ENCODE data around the gene FCN2.
A peak's percentile ranks its signal among the peaks of the same experiment; 100 is the strongest.
"Not testable (repeated sequence)": the region's sequence is repeated elsewhere in the genome, so short reads cannot be mapped to it uniquely, and the experiment has no call there.

FCN2 gene

DNA sequence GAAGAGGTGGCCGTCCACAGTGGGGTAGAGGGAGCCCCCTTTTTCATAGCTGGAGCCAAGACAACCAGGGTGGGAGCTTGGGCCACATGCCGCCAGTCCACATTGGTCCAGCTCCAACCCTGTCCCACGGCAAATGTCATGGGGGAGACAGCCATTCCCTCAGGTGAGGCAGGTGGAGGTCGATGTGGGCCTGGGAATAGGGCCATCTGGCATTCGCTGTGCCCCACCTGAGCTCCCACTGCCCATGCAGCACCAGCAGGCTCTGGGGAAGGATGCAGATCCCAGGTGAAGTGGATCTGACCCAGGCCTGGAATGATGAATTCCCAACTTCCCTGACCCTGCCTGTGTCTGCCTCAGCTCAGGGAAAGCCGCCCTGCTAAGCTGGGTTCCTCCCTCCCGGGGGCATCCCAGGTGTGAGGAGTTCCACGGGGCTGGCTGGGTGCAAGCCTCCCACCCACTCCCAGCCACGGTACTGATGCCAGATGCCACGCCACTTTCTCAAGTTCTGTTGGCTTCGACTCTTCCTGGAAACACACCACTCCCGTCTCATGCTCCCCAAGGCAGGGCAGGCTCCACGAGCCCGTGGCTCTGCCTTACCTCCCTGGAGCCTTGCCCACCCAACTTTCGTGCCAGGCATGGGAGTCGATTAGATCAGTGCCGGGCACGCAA is 25.2 kb upstream of the FCN2 start:
- no peaks in the 10 kb centered on the region for H3K36me3 Mint-ChIP-seq (ENCODE audit: low read depth)
- peaks cover 4% of the 10 kb centered on the region for H3K9me3 Mint-ChIP-seq
- no peaks in the 10 kb centered on the region for H3K27me3 Mint-ChIP-seq (ENCODE audit: low read depth)
- H3K4me3 Mint-ChIP-seq = no peak overlapping the region
- peaks cover 8% of the 10 kb centered on the region for H3K4me1 Mint-ChIP-seq (ENCODE audit: low read depth)
- H3K27ac Mint-ChIP-seq = no peak overlapping the region

DNA sequence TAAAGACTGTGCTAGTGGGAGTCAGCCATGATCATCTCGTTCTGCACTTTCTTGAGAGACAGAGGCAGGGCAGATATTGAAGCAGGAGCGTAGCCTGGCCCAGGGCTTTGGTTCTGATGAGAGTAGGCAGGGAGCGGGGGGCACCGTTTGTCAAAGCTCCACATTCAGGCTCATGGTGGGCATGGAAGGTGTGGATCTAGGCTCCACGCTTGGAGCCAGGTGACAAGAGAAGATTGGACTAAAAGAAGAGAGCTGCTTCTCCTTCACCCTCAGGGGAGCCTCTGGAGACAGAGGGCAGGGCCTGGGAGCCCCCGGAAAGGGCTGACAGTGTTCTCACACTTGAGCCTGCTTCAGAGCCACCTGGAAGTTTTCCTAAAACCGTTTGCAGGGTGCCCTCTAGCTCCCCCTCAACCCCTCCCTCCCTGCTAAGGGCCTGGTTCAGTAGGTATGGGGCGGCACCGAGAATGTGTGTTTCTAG is 24.7 kb upstream of the FCN2 start:
- no peaks in the 10 kb centered on the region for H3K36me3 Mint-ChIP-seq (ENCODE audit: low read depth)
- no peaks in the 10 kb centered on the region for H3K27me3 Mint-ChIP-seq (ENCODE audit: low read depth)
- no peak overlapping the region for H3K27ac Mint-ChIP-seq
- peaks cover 8% of the 10 kb centered on the region for H3K4me1 Mint-ChIP-seq (ENCODE audit: low read depth)
- no peak overlapping the region for H3K4me3 Mint-ChIP-seq
- peaks cover 4% of the 10 kb centered on the region for H3K9me3 Mint-ChIP-seq

DNA sequence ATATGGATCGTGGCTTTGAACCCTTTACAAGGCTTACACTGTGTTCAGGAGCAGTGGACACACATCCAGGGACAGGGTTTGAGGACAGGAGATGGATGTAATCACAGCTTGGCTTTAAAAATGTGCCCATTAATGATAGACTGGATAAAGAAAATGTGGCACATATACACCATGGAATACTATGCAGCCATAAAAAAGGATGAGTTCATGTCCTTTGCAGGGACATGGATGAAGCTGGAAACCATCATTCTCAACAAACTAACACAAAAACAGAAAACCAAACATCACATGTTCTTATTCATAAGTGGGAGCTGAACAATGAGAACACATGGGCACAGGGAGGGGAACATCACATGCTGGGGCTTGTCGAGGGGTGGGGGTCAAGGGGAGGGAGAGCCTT is 23.2 kb upstream of the FCN2 start:
- H3K27ac Mint-ChIP-seq; H3K4me1 Mint-ChIP-seq (ENCODE audit: low read depth); H3K27me3 Mint-ChIP-seq (ENCODE audit: low read depth); H3K9me3 Mint-ChIP-seq; H3K36me3 Mint-ChIP-seq (ENCODE audit: low read depth); H3K4me3 Mint-ChIP-seq: not testable (repeated sequence)

DNA sequence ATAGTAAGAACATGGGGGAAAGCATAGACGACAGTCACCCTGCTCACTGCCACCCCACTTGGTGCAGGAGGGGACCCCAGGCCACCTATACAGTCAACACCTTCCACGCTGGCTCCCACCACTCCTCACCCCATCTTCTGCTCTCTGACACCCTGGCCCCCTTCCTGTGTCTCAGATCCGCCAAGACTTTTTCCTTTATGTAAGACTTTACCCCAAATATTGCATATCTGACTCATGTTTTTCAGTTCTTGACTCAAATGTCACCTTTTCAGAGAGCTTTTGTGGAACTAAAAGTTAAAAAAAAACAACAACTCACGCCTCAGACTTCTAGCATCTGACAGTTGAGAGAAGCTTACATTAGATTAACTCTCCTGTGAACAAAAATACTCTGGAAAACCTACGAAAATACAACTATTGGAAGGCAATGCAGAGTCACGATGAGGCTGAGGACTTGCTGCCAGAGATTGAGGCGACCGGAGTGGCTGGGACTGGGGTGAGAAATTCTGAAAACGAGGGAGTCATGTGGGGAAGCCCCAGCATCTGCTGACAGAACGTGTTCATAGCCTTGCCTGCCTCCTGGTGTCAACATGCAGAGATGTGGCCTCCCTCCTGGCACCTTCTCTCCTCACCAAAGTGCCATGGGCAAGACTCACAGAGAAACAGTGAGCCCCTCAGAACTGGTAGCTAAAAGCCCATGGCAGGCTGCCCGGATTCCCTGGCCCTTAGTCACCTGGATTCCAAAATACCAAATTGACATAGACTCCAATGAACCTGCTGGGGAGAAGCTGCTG is 22.4 kb upstream of the FCN2 start:
- H3K27me3 Mint-ChIP-seq (ENCODE audit: low read depth) = no peaks in the 10 kb centered on the region
- H3K36me3 Mint-ChIP-seq (ENCODE audit: low read depth) = no peaks in the 10 kb centered on the region
- peaks cover 8% of the 10 kb centered on the region for H3K4me1 Mint-ChIP-seq (ENCODE audit: low read depth)
- H3K27ac Mint-ChIP-seq = peak overlapping the region; percentile 31
- H3K9me3 Mint-ChIP-seq = peaks cover 4% of the 10 kb centered on the region
- H3K4me3 Mint-ChIP-seq = no peak overlapping the region

DNA sequence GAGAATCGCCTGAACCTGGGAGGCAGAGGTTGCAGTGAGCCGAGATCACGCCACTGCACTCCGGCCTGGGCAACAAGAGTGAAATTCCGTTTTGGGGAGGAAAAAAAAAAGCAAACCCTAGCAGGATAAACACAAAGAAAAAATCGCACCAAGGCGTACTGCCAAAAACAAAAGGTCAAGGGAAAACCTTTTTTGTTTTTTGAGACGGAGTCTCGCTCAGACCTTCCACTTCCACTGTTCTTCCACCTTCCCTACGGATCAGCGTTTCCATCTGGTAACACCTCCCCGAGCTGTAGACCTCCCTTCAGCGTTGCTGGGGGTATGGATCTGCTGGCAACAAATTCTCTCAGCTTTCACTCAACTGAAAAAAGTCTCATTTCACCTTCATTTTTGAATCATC is 20.1 kb upstream of the FCN2 start:
- Mint-ChIP-seq H3K36me3 (ENCODE audit: low read depth) (no peaks in the 10 kb centered on the region), H3K27ac (no peak overlapping the region), H3K4me3 (no peak overlapping the region), H3K9me3 (peaks cover 4% of the 10 kb centered on the region), H3K4me1 (ENCODE audit: low read depth) (peaks cover 8% of the 10 kb centered on the region), H3K27me3 (ENCODE audit: low read depth) (no peaks in the 10 kb centered on the region)

DNA sequence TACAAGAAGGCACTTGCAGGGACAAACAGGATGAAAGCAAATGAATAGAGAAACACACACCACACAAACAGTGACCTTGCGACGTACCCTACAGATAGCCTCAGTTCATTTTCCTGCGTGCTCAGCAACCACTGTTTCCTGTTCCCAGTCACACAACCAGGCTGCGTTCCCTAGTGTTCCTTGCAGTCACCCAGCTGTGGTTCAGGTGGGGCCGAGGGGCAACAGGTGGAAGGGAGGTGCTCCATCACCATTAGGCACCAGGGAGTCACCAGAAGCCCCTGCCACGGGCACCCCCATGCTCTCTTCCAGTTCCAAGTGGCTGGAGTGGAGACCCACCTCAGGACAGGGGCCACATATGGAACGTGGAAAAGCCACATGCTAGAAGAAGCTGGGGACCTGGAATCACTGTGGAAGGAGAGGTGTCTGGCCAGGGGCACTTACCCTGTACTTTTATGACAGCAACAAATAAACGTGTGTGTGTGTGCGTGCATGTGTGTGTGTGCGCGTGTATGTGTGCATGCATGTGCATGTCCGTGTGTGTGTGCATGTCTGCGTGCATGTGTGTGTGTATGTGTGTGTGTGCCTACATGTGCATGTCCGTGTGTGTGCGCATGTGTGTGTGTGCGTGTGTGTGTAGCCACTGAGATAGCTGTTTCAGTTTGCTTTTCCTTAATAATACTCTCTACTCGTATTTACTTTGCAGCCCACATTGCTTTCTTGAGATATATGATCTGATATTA is 18.8 kb upstream of the FCN2 start:
- no peaks in the 10 kb centered on the region for H3K27me3 Mint-ChIP-seq (ENCODE audit: low read depth)
- peaks cover 8% of the 10 kb centered on the region for H3K4me1 Mint-ChIP-seq (ENCODE audit: low read depth)
- no peaks in the 10 kb centered on the region for H3K36me3 Mint-ChIP-seq (ENCODE audit: low read depth)
- no peak overlapping the region for H3K4me3 Mint-ChIP-seq
- peaks cover 4% of the 10 kb centered on the region for H3K9me3 Mint-ChIP-seq
- H3K27ac Mint-ChIP-seq = no peak overlapping the region

DNA sequence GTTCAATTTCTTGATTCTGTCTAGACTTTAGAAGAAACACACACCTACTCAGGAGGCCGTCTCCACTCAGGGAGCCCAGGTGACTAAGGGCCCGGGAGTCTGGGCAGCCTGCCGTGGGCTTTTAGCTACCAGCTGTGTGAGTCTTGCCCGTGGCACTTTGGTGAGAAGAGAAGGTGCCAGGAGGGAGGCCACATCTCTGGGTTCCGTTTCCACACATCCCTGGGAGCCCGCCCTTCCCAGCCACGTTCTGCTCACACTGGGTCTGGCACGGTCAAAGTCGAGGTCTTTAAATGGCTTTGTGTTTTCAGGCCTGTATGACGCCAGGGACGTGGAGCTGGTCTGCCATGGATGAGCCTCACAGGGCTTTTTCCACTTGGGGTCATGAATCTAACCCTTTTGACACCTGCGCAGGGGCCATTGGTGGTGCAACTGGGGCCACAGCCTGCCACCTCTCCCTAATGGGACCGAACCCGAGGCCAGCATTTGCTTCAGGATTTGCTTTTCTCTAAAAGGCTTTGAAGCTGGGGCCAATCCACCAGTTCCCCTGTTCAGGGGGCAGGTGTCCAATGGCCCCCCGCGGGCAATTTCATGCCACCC is 17.2 kb upstream of the FCN2 start:
- Mint-ChIP-seq H3K27ac (no peak overlapping the region), H3K9me3 (no peaks in the 10 kb centered on the region), H3K4me1 (ENCODE audit: low read depth) (peaks cover 2% of the 10 kb centered on the region), H3K36me3 (ENCODE audit: low read depth) (no peaks in the 10 kb centered on the region), H3K27me3 (ENCODE audit: low read depth) (no peaks in the 10 kb centered on the region), H3K4me3 (no peak overlapping the region)

DNA sequence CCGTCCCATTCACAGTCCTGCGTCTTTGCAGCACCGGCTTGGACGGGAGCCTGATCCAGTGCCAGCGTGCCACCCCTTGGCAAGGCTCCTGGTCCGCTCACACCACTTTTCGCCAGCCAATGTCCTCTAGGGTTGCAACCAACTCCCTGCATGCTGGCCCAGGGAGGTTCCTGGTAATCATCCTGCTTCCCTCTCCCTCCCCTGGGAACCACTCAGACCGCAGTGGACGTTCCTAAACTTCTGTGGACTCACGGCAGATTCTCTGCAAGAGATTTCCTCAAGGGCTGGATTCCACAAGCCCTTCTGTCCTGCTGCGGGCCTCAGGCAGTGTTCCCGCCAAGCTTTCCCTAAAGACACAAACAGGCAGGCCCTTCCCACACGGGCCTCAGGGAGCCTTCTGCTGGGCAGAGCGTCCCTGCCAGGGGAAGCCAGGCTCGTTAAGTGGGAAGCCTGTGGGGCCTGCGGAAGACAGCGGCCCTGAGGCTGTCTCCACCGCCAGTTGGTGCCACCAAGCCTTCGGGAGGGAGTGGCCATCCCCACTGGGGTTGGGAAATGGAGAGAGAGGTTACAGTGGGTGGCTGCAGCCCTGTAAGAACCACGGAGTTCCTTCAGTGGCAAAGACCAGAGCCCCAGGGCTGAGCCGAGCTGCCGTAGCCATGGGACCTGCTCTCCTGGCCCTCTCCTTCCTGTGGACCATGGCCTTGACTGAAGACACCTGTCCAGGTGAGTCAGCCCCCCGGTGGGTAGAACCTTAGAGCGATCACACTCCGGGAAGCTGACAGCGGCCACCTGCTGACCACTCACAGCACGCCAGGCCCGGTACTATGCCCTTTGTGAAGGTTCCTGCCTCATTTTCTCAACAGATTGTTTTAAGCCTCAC is 16.4 kb upstream of the FCN2 start:
- H3K36me3 Mint-ChIP-seq (ENCODE audit: low read depth) = no peaks in the 10 kb centered on the region
- no peak overlapping the region for H3K27ac Mint-ChIP-seq
- no peaks in the 10 kb centered on the region for H3K27me3 Mint-ChIP-seq (ENCODE audit: low read depth)
- no peaks in the 10 kb centered on the region for H3K9me3 Mint-ChIP-seq
- no peaks in the 10 kb centered on the region for H3K4me1 Mint-ChIP-seq (ENCODE audit: low read depth)
- H3K4me3 Mint-ChIP-seq = no peak overlapping the region

DNA sequence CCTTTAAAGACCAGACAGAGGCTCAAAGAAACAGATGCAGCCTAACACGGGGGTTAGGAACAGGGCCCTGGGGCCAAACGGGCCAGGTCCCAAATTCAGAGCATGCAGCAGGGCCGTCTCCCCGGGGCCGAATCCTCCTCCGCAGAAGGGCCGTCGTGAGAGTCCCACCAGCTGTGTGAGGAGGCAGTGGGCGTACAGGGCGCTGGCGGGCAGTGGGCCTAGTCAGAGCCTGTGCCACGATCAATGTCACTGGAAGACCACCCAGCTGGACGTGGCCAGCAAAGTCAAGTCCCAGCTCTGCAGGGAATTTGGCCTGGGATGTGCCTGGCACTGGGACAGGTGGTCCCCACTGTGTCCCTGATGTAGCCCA is 15.8 kb upstream of the FCN2 start:
- Mint-ChIP-seq H3K27me3 (ENCODE audit: low read depth) (no peaks in the 10 kb centered on the region), H3K36me3 (ENCODE audit: low read depth) (no peaks in the 10 kb centered on the region), H3K4me3 (no peak overlapping the region), H3K27ac (no peak overlapping the region), H3K4me1 (ENCODE audit: low read depth) (no peaks in the 10 kb centered on the region), H3K9me3 (no peaks in the 10 kb centered on the region)

DNA sequence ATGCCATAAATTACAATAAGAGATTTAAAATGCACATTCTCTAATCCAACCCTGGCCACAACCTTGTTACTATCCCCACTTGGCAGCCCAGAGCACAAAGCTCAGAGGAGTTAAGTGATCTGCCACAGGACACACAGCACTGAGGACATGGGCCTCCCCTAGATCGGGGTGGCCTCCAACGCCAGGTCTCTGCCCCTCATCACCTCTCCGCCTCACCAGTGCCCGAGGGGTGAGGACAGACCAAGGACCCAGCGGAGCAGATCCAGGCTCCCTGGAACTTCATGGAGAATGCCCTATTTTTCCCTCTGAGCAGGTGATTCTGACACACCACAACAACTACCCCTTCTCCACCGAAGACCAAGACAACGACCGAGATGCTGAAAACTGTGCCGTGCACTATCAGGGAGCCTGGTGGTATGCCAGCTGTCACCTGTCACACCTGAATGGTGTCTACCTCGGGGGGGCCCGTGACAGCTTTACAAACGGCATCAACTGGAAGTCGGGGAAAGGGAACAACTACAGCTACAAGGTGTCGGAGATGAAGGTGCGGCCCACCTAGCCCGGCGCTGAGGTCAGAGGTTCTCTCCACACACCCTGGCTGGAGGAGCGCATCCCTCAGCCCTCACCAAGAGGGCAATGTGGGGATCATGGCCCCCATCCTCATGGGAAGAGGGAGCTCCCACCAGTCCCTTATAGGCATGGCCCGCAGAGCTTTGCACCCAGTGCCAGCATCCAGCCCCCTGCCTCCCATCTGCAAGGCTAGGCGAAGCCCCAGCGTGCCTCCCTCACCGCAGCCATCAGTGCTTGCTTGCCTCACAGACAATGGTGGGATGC is 12.5 kb upstream of the FCN2 start:
- Mint-ChIP-seq H3K4me3 (no peak overlapping the region), H3K27me3 (ENCODE audit: low read depth) (no peaks in the 10 kb centered on the region), H3K4me1 (ENCODE audit: low read depth) (no peaks in the 10 kb centered on the region), H3K36me3 (ENCODE audit: low read depth) (no peaks in the 10 kb centered on the region), H3K27ac (no peak overlapping the region), H3K9me3 (no peaks in the 10 kb centered on the region)

DNA sequence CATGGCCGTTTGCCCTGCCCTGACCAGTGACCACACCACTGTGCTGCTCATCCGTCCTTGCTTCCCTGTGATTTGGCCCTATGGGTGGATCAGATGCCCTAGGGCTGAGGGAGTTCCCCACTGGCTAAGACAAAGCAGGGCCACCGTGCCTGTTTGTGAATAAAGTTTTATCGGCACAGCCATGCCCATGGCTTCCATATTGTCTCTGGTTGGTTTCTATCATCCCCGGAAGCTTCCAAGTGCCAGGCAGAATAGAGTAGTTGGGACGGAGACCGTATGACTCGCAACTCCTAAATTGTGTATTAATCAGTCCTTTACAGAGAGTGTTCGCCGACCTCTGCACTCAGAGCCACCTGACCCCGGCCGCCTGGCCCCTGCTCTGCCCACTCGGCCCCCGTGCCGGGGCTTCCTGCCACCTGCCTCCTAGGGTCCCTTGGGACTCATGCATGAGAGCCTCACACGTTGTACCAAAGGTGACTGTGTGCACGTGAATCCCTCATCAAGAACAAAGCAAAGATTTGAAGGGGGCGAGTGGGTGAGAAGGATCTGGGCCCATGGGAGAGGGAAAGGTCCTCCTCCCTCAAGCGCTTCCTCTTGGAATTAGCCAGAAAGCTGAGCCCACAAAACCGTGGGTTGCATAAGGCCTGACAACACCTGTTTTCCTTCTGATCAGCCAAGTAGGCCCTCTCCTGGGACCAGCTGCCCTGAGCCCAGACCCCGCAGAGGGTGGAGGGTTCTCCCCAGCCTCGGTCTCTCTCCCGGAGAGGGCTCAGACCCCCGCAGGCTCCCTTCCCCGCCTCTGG is 11.7 kb upstream of the FCN2 start:
- no peaks in the 10 kb centered on the region for H3K9me3 Mint-ChIP-seq

DNA sequence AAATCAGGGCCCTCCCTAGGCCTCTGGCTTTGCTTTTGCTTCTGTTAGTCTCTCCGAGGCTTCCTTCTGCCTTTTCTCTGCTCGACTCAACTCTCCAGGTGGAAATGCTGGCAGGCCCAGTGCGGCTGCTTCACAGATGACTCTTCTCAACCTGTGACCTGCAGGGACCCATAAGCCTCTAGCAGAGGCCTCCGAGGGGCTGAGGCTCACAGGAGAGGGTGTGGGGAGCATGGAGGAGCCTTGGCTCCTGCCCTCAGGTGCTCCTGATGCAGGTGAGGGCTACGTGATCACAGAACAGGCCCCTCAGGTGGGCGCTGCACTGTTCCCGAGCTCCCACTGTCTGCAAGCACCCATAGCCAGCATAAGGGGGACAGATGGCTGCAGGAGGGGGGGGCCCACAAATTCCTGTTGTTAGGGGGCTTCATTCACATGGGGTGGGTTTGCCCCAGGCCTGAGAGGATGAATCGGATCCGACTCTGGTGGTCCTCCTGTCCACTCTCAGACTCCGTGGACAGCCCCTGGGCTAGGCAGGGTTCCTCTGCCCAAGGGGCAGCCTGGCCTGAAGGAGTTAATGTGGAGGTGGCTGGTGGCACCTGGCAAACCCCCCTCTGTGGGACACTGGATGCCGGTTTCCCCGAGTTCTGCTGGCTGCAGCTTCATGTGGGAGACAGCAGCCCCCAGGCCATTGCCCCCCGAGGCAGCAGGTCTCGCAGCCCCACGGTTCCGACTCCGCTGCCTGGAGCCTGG is 10.9 kb upstream of the FCN2 start:
- Mint-ChIP-seq H3K27ac (no peak overlapping the region), H3K36me3 (ENCODE audit: low read depth) (no peaks in the 10 kb centered on the region), H3K4me1 (ENCODE audit: low read depth) (no peaks in the 10 kb centered on the region), H3K9me3 (no peaks in the 10 kb centered on the region), H3K27me3 (ENCODE audit: low read depth) (no peaks in the 10 kb centered on the region), H3K4me3 (no peak overlapping the region)

More for the DNA sequence above, 11.7 kb upstream of the FCN2 start:
- no peaks in the 10 kb centered on the region for H3K36me3 Mint-ChIP-seq (ENCODE audit: low read depth)
- H3K27me3 Mint-ChIP-seq (ENCODE audit: low read depth) = no peaks in the 10 kb centered on the region
- H3K27ac Mint-ChIP-seq = no peak overlapping the region
- no peak overlapping the region for H3K4me3 Mint-ChIP-seq
- H3K4me1 Mint-ChIP-seq (ENCODE audit: low read depth) = no peaks in the 10 kb centered on the region
